BJ (cell line): Measurements from ENCODE around the gene LMAN1. TPM values are rescaled to one million over a fixed set of nuclear protein-coding genes. Genes with fewer than 3 reads are reported as not detected.

ENCODE experiments used
- CTCF ChIA-PET: fragments of 350-600 bp; formaldehyde crosslinking; extraction: SDS; loops from one replicate; lab custom pipeline; 2021; ENCODE audit warnings: antibody characterized with exemption, inconsistent platforms; lab: Yijun Ruan, JAX
- POLR2A ChIA-PET: fragments of 300-600 bp; sonication (Branson Sonifier 250); formaldehyde crosslinking; extraction: SDS; loops from one replicate; lab custom pipeline; 2021; ENCODE audit warnings: antibody characterized with exemption; lab: Charles Lee
- DNase-seq: peaks from one replicate; pipeline ENCODE4 v3.0.0-alpha.2; 2011; ENCODE audit warnings: low read depth
- H3K27me3 ChIP-seq: 2 replicates; pipeline ENCODE4 v1.6.0; 2011; ENCODE audit warnings: low read length; ENCODE audit not compliant: control insufficient read depth, insufficient read depth
- H3K36me3 ChIP-seq: 2 replicates; pipeline ENCODE4 v1.5.1; 2011; ENCODE audit warnings: low read length; ENCODE audit not compliant: control insufficient read depth, insufficient read depth
- H3K4me3 ChIP-seq: 2 replicates; pipeline ENCODE4 v1.5.1; 2011; ENCODE audit warnings: low read depth, mild to moderate bottlenecking, control low read depth, low read length
- CTCF ChIP-seq: IDR thresholded peaks from 2 replicates; pipeline ENCODE4 v1.5.1; 2011; ENCODE audit warnings: low read depth, mild to moderate bottlenecking, control low read depth, inconsistent platforms, low read length, moderate library complexity; ENCODE audit not compliant: insufficient read depth
- polyA plus RNA-seq: library from polyadenylated mRNA; depleted of rRNA; stranded (reverse); fragments of >200 nt; gene quantifications from 2 replicates; pipeline ENCODE4 v1.2.3, GENCODE V29; 2011

LMAN1 gene
- polyA plus RNA-seq, 1 experiment = 65.3 TPM

GRCh38 chr18:59385191-59385590 is 26.1 kb upstream of the LMAN1 start:
- no peak for TF ChIP-seq CTCF
- Histone ChIP-seq H3K36me3 (no peaks in the 10 kb centered on the region), H3K4me3 (no peak overlapping the region), H3K27me3 (0 out of 2 replicates have a peak, but pooled peaks cover 1% of the 10 kb centered on the region)
- ChIA-PET CTCF (interaction anchor here (2.0 to 2.7 kb wide), 2 partner anchors 13 to 17 kb away, joined by 5 to 11 read pairs; no protein-coding TSS in a partner anchor), POLR2A (no interaction called here)
- no peak for DNase-seq

GRCh38 chr18:59383851-59384250 is 24.8 kb upstream of the LMAN1 start:
- no peak overlapping the region for H3K4me3 ChIP-seq
- H3K27me3 ChIP-seq = 0 out of 2 replicates have a peak, but pooled peaks cover 1% of the 10 kb centered on the region
- DNase-seq = no peak
- CTCF ChIA-PET = interaction anchor here (2.0 to 2.7 kb wide), 2 partner anchors 12 to 18 kb away, joined by 5 to 11 read pairs; no protein-coding TSS in a partner anchor
- TF ChIP-seq CTCF = no peak
- POLR2A ChIA-PET = no interaction called here
- no peaks in the 10 kb centered on the region for H3K36me3 ChIP-seq

DNA sequence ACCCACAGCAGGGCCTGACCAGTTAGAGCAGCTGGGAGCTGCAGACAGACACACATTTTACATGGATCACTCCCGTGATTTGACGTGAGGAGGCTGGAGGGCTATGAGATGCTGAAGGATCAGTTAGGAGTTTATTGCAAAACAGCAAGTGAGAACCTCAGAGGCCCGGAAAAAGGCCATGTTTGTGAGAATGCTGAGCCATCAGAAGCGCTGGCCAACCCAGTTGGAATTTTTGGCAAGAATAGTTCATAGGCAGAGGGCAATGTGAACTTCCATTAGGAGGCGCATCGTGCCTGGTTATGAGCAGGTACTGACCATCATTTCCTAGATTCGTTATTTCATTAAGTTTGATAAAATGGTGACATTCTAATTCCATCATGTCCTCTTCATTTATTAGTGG is 23.3 kb upstream of the LMAN1 start:
- ChIA-PET POLR2A (no interaction called here), CTCF (interaction anchor here (1.3 kb wide), 1 partner anchor 20 kb away, joined by 4 read pairs; no protein-coding TSS in a partner anchor)
- no peak for DNase-seq
- H3K4me3 ChIP-seq = no peak overlapping the region
- no peak for TF ChIP-seq CTCF
- H3K36me3 ChIP-seq = no peaks in the 10 kb centered on the region
- 0 out of 2 replicates have a peak, but pooled peaks cover 1% of the 10 kb centered on the region for H3K27me3 ChIP-seq

DNA sequence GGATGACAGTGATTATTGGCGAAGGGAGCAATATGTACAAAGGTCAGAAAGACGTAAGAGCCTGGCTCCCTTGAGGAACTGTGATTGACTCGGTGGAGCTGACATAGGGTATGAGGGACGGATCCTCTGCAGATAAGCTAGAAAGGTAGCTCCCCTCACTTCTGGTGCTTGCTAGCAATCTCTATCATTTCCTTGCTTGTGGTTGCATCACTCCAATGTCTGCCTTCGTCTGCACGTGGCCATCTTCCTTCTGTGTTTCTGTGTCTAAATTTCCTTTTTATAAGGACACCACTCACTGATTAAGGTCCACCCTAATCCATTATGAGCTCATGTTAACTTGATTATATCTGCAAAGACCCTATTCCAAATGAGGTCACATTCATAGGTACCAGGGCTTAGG is 22.9 kb upstream of the LMAN1 start:
- POLR2A ChIA-PET = no interaction called here
- CTCF ChIA-PET = interaction anchor here (0.6 to 1.3 kb wide), 3 partner anchors 8 to 74 kb away, joined by 3 to 4 read pairs (median 4); no protein-coding TSS in a partner anchor

DNA sequence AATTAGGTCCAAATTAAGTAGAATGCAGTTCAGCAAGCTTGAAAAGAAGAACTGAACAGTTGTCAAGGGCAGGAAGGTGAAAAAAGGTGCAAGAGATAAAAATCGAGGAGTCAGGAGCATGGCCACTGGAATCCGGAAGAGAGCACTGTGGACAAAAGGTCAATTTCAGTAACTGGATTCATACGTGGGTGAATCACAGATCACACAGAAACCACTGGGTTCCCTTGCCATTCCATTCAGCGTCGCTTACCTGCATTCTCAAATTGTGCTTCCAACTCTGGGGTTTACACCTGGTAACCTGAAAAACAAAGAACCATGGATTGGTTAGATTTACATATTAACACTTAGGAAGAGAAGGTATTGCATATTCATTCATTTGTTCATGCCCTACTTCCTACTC is 21.6 kb upstream of the LMAN1 start:
- DNase-seq = no peak
- H3K36me3 ChIP-seq = no peaks in the 10 kb centered on the region
- CTCF ChIA-PET = interaction anchor here (0.7 to 1.0 kb wide), 2 partner anchors 20 to 301 kb away, joined by 3 read pairs; no protein-coding TSS in a partner anchor
- POLR2A ChIA-PET = no interaction called here
- no peak for TF ChIP-seq CTCF
- H3K4me3 ChIP-seq = no peak overlapping the region
- 0 out of 2 replicates have a peak, but pooled peaks cover 1% of the 10 kb centered on the region for H3K27me3 ChIP-seq

More for the DNA sequence above, 22.9 kb upstream of the LMAN1 start:
- no peak for DNase-seq
- no peak for TF ChIP-seq CTCF
- Histone ChIP-seq H3K27me3 (0 out of 2 replicates have a peak, but pooled peaks cover 1% of the 10 kb centered on the region), H3K4me3 (no peak overlapping the region), H3K36me3 (no peaks in the 10 kb centered on the region)
